Tibial nerve (tissue), 4 donors: Measurements from ENCODE around the gene RRP36.

Experiments used
- CTCF ChIP-seq, 5 experiments: fragments of 200-600 bp in 3 of 5; fragments of 450-650 bp in 2 of 5; sonication (generic) in 3 of 5; IDR thresholded peaks; one replicate each; pipeline ENCODE4 v1.5.1; 2016 to 2019; ENCODE audit warnings: antibody characterized with exemption in 5 of 5, mild to moderate bottlenecking in 3 of 5, moderate library complexity in 2 of 5
- EP300 ChIP-seq, 2 donors: sonication (generic); formaldehyde crosslinking; IDR thresholded peaks; one replicate each; pipeline ENCODE4 v1.6.1; 2017; ENCODE audit warnings: antibody characterized with exemption in 2 of 2, mild to moderate bottlenecking in 1 of 2
- POLR2A ChIP-seq, 2 donors: fragments of 450-650 bp; IDR thresholded peaks; one replicate each; pipeline ENCODE4 v1.6.1; 2017; ENCODE audit warnings: antibody characterized with exemption in 2 of 2, mild to moderate bottlenecking in 2 of 2, moderate library complexity in 2 of 2

GRCh38 chr6:43058531-43058930, 37.1 kb downstream of the RRP36 start:
- TF ChIP-seq CTCF (IDR thresholded peaks at IDR 0.05) (no peak), POLR2A (IDR thresholded peaks at IDR 0.05) (no peak), EP300 (IDR thresholded peaks at IDR 0.05) (no peak)
